Breast epithelium (tissue), 4 donors: ENCODE data around the gene POLR1E. TPM values are rescaled to one million over a fixed set of nuclear protein-coding genes. Genes with fewer than 3 reads are reported as not detected.

Source experiments
- DNase-seq, 2 donors: peaks; one replicate each; pipeline ENCODE4 v3.0.0-alpha.2; 2019; ENCODE audit warnings: low spot score in 2 of 2
- H3K27ac ChIP-seq, 2 donors: fragments of 200-600 bp; sonication (generic) in 1 of 2; one replicate each; pipeline ENCODE4 v1.5.1; 2016 to 2019; ENCODE audit warnings: mild to moderate bottlenecking in 1 of 2
- H3K27me3 ChIP-seq, 2 donors: fragments of 200-600 bp; sonication (generic) in 1 of 2; one replicate each; pipeline versions ENCODE4 v1.5.1 to v1.6.0; 2017 to 2019; ENCODE audit warnings: control low read depth in 1 of 2, mild to moderate bottlenecking in 1 of 2
- H3K36me3 ChIP-seq: fragments of 200-600 bp; one replicate; pipeline ENCODE4 v1.5.1; 2019
- H3K4me1 ChIP-seq, 2 donors: fragments of 200-600 bp; sonication (generic); one replicate each; pipeline ENCODE4 v1.5.1; 2016 to 2019; ENCODE audit warnings: control low read depth in 1 of 2
- H3K4me3 ChIP-seq, 3 donors: fragments of 200-600 bp; sonication (generic); 1 replicate in 2 of 3; 2 replicates in 1 of 3; pipeline ENCODE4 v1.5.1; 2016 to 2019; ENCODE audit warnings: mild to moderate bottlenecking in 3 of 3, moderate library complexity in 2 of 3
- H3K9me3 ChIP-seq, 2 donors: fragments of 200-600 bp; sonication (generic) in 1 of 2; one replicate each; pipeline ENCODE4 v1.5.1; 2016 to 2019; ENCODE audit warnings: control low read depth in 1 of 2
- CTCF ChIP-seq, 3 donors: fragments of 450-650 bp; IDR thresholded peaks; one replicate each; pipeline ENCODE4 v1.5.1; 2016 to 2017; ENCODE audit warnings: antibody characterized with exemption in 3 of 3, mild to moderate bottlenecking in 3 of 3, moderate library complexity in 3 of 3
- POLR2A ChIP-seq: fragments of 450-650 bp; IDR thresholded peaks from one replicate; pipeline ENCODE4 v1.6.1; 2016; ENCODE audit warnings: antibody characterized with exemption, mild to moderate bottlenecking, moderate library complexity
- POLR2AphosphoS5 ChIP-seq, 3 donors: sonication (generic); formaldehyde crosslinking; IDR thresholded peaks; one replicate each; pipeline ENCODE4 v1.6.1; 2017; ENCODE audit warnings: antibody characterized with exemption in 3 of 3
- intact Hi-C: fragments of 100-400 bp; cut with DNase I; formaldehyde crosslinking; loops from one replicate; pipeline ENCODE4 v1.15.1; 2023; ENCODE audit warnings: low total_unique reads
- total RNA-seq, 3 donors: library from RNA; depleted of rRNA; stranded (reverse); fragments of >200 nt; gene quantifications; one replicate each; pipeline ENCODE4 v1.1.0, GENCODE V29; 2016

The POLR1E gene
- total RNA-seq, 3 donors from 2014 or later: 28.8 to 33.9 (median 30.8) TPM

DNA sequence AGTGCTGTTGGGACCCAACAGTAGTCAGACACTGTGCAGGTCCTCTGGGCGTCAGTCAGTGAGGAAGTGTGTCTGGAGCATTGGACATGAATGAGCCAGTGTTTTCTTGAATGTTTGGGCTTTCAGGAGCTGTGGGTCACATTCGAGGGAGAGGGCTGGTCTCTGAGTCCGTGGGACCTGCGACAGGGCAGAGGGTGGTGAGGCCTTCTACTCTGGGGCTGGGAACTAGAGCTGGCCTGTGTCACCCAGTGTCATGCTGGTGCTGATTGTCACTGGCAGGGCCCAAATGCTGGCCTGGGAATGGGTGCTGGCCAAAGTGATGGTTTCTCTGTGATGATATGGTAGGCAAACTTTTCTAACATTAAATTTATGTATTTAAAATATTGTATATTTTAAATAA lies 10.3 kb downstream of the POLR1E start:
- peaks cover 4% of the 10 kb centered on the region for H3K36me3 ChIP-seq
- DNase-seq: no peak
- intact Hi-C loops: loop anchor here (10.0 kb wide), 1 partner anchor 1961 kb away; no protein-coding TSS in a partner anchor
- H3K27ac ChIP-seq: no peak overlapping the region
- no peak for TF ChIP-seq CTCF (IDR thresholded peaks at IDR 0.05)
- no peak for TF ChIP-seq POLR2AphosphoS5 (IDR thresholded peaks at IDR 0.05)
- no peak overlapping the region for H3K4me3 ChIP-seq
- H3K4me1 ChIP-seq: no peaks in the 10 kb centered on the region
- H3K9me3 ChIP-seq: no peaks in the 10 kb centered on the region
- H3K27me3 ChIP-seq: no peaks in the 10 kb centered on the region

DNA sequence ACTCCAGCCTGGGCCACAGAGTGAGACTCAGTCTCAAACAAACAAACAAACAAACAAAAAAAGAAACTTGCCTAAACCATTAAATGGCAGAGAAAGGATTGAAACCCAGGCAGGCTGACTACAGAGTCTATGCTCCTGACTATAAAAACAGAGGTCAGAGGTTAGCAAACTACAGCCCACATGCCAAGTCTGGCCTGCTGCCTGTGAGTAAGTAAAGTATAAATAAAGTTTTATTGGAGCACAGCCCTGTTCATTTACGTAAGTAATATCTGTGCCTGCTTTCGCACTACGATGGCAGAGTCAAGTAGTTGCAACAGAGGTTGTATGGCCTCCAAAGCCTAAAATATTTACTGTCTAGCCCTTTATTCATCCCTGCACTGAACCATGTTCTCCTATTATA lies 11.6 kb downstream of the POLR1E start:
- Histone ChIP-seq H3K36me3 (peaks cover 8% of the 10 kb centered on the region), H3K27ac (no peak overlapping the region), H3K27me3 (no peaks in the 10 kb centered on the region), H3K9me3 (no peaks in the 10 kb centered on the region), H3K4me3 (no peak overlapping the region), H3K4me1 (no peaks in the 10 kb centered on the region)
- TF ChIP-seq CTCF (IDR thresholded peaks at IDR 0.05): no peak
- TF ChIP-seq POLR2AphosphoS5 (IDR thresholded peaks at IDR 0.05): no peak
- TF ChIP-seq POLR2A: no peak
- intact Hi-C loops: loop anchor here (10.0 kb wide), 1 partner anchor 1963 kb away; no protein-coding TSS in a partner anchor
- DNase-seq: no peak

GRCh38 chr9:37498457-37498856 lies 12.7 kb downstream of the POLR1E start:
- no peak overlapping the region for H3K4me3 ChIP-seq
- no peaks in the 10 kb centered on the region for H3K4me1 ChIP-seq
- intact Hi-C loops: loop anchor here (2.0 to 10.0 kb wide), 2 partner anchors 44 to 1964 kb away; no protein-coding TSS in a partner anchor
- no peaks in the 10 kb centered on the region for H3K27me3 ChIP-seq
- TF ChIP-seq POLR2AphosphoS5 (IDR thresholded peaks at IDR 0.05) (no peak), POLR2A (no peak), CTCF (IDR thresholded peaks at IDR 0.05) (no peak)
- DNase-seq: no peak
- peaks cover 17% of the 10 kb centered on the region for H3K36me3 ChIP-seq
- no peak overlapping the region for H3K27ac ChIP-seq
- no peaks in the 10 kb centered on the region for H3K9me3 ChIP-seq

GRCh38 chr9:37499297-37499696 lies 13.5 kb downstream of the POLR1E start:
- Histone ChIP-seq H3K9me3 (no peaks in the 10 kb centered on the region), H3K4me3 (no peak overlapping the region), H3K4me1 (no peaks in the 10 kb centered on the region), H3K27me3 (no peaks in the 10 kb centered on the region), H3K36me3 (peaks cover 17% of the 10 kb centered on the region), H3K27ac (no peak overlapping the region)
- no peak for DNase-seq
- TF ChIP-seq POLR2AphosphoS5 (IDR thresholded peaks at IDR 0.05) (no peak), CTCF (IDR thresholded peaks at IDR 0.05) (no peak), POLR2A (no peak)
- intact Hi-C loops: loop anchor here (2.0 to 10.0 kb wide), 2 partner anchors 44 to 1964 kb away; no protein-coding TSS in a partner anchor

- Histone ChIP-seq H3K4me3 (no peak overlapping the region), H3K27ac (no peak overlapping the region), H3K4me1 (no peaks in the 10 kb centered on the region), H3K9me3 (no peaks in the 10 kb centered on the region), H3K27me3 (no peaks in the 10 kb centered on the region), H3K36me3 (peaks cover 17% of the 10 kb centered on the region)
- intact Hi-C loops: no loop called here
- no peak for TF ChIP-seq POLR2A
- no peak for TF ChIP-seq POLR2AphosphoS5 (IDR thresholded peaks at IDR 0.05)
- no peak for TF ChIP-seq CTCF (IDR thresholded peaks at IDR 0.05)
- no peak for DNase-seq
These were observed 16.3 kb downstream of the POLR1E start for GRCh38 chr9:37501957-37502596.
